ENCODE measurements around the gene STK35.

STK35 gene

DNA sequence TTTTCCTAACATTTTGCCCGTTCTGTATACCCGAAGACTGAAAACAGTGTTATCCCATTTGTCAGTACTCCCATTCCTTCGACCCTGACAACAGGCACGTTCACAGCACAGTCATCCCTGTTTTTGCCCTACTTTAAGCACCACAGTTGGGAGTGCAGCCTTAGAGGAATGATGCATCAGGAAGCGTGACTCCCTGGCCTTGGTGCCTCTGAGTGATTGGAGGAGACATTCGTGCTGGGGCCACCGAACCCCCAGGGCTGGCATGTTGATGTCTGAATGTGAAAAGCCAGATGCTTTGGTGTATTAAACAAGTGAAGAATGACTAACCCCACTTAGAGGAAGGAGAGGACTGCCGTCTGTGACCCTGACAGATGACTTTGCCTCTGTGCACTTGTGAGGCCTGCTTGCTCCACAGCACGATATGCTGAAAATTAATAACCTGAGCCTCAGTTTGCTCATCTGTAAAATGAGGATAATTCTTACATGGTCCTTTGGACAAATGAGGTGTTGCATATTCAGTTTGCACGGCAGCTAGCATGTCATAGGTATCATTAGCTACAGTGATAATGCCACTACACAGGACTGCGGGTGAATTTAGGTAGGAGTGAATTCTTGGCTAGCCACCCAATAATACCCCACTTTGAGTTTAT, 36.0 kb downstream of the STK35 start:
- no peak for DNase-seq

GRCh38 chr20:2138396-2138795, 36.8 kb downstream of the STK35 start:
- DNase-seq = no peak

- no peak for DNase-seq
Observed at GRCh38 chr20:2139250-2139649, 37.6 kb downstream of the STK35 start.

- DNase-seq = no peak
Observed at GRCh38 chr20:2139736-2140135, 38.1 kb downstream of the STK35 start.

DNA sequence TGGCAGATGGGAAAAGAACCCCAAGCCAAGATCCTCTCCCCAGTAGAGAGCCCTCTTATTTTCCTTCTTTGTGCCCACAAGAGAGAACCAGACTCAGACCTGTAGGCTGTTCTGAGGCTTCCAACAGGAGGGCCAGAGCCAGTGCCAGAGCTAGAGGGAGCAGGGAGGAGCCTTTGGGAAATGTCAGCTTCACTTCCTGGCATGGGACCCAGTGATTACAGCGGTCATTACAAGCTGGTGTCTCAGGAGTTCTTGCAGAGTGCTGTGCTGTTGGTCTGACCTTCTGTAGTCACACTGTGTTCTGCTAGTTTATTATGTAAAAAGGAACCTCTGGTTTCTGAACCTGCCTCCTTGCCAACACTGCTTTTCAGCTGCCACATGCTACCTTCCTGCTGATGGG, 38.9 kb downstream of the STK35 start:
- DNase-seq = no peak

GRCh38 chr20:2141600-2142575, 40.3 kb downstream of the STK35 start:
- no peak for DNase-seq

GRCh38 chr20:2142649-2143048, 41.0 kb downstream of the STK35 start:
- DNase-seq = no peak

- no peak for DNase-seq
Observed at GRCh38 chr20:2143594-2143993, 42.0 kb downstream of the STK35 start.

GRCh38 chr20:2144850-2145249, 43.2 kb downstream of the STK35 start:
- no peak for DNase-seq

GRCh38 chr20:2145376-2145775, 43.7 kb downstream of the STK35 start:
- DNase-seq = no peak

GRCh38 chr20:2146080-2146867, 44.6 kb downstream of the STK35 start:
- no peak for DNase-seq

- DNase-seq = no peak
Observed at GRCh38 chr20:2149507-2149906, 47.9 kb downstream of the STK35 start.

DNA sequence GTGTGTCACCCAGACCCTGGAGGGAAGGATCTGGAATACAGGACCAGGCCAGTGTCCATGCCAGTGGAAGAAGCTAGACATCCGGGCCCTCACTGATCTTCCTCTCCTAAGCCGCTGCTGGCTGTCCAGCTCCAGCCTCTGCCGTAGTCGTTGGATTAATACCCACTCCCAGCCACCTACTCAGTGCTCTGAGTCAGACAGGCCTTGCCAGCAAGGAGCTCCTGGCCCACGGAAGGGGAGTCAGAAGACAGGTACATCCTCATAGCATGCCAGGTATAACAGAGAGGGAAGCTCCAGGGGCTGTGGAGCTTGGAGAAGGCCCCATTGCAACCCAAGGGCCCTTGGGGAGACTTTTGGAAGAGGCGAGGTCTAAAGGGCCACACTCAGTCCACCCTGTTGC, 49.0 kb downstream of the STK35 start:
- no peak for DNase-seq

GRCh38 chr20:2151858-2152281, 50.2 kb downstream of the STK35 start:
- DNase-seq = no peak

- no peak for DNase-seq
Observed at GRCh38 chr20:2152317-2152716, 50.7 kb downstream of the STK35 start.

- no peak for DNase-seq
Observed at GRCh38 chr20:2153326-2153725, 51.7 kb downstream of the STK35 start.

DNA sequence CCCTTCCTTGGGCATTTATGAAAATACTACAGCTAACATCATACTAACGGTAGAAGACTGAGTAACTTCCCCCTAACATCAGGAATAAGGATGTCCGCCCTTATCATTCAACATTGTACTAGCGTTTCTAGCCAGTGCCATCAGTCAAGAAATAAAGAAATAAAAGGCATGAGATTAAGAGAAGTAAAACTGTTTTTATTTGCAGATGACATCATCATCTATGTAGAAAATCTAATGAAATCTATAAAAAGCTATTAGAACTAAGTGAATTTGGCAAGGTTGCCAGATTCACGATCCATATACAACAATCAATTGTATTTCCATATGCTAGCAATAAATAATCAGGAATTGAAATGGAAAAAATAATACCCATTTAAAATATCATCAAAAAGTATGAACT, 54.6 kb downstream of the STK35 start:
- DNase-seq = no peak

- DNase-seq = no peak
Observed at GRCh38 chr20:2156666-2157624, 55.3 kb downstream of the STK35 start.

GRCh38 chr20:2162125-2162822, 60.6 kb downstream of the STK35 start:
- no peak for DNase-seq

DNA sequence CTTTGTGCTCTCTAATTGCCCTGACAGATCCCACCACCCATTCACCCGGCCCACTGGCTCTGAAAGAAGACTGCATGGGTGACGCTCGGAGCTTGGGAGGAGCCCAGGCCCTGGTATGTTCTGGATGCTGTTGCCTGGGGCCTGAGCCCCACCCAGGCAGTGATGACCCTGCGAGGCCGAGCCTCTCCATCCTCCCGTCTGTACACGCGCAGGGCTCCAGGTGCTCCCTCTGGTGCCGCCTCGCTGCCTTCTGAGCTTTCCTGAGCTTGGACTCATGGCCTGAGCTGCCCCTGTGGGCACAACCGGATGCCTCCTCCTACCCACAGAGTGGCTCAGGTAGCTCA, 61.2 kb downstream of the STK35 start:
- no peak for DNase-seq

DNA sequence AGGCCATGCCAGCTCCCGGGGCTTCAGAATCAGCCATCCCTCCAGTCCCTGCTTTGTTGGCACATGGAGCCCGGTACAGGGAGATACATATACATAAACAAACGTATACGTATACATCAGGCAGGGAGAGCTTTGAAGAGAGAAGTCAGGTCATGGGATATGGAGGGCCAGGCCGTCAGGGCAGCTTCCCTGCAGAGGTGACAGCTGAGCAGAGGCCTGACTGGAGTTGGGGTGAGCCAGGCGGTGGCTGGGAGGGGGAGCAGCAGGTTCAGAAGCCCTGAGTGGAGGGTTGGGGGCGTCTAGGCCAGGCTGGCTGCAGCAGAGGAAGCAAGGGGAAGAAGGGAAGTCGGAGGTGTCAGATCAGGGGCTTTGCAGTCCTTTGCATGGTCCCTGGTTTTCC, 61.7 kb downstream of the STK35 start:
- no peak for DNase-seq

- no peak for DNase-seq
Observed at GRCh38 chr20:2163757-2164156, 62.1 kb downstream of the STK35 start.

All from NCI-H146 (cell line).